ENCODE measurements around the gene ALPK1.

ALPK1 gene

GRCh38 chr4:112296949-112297880 is at the start of gene ALPK1:
Gene ALPK1, plus strand, starts transcription at chr4:112297369.
- peaks cover 5 to 17% (median 13%) of the 10 kb centered on the region in 5 donors for H3K4me1 ChIP-seq (ENCODE audit: control insufficient read depth in 5 of 5, insufficient read depth in 5 of 5, low read length in 5 of 5)
- H3K9me3 ChIP-seq (ENCODE audit: control insufficient read depth in 5 of 5, low read length in 5 of 5), result no peaks in the 10 kb centered on the region
- H3K4me3 ChIP-seq (ENCODE audit: low read depth in 1 of 5, low read length in 5 of 5), result peak within 1 kb of the TSS; percentile 29 to 74 (median 59)
- peak within 1 kb of the TSS; percentile 85 for H3K27ac ChIP-seq (ENCODE audit: low read depth, low read length)
- H3K36me3 ChIP-seq (ENCODE audit: control insufficient read depth in 5 of 5, insufficient read depth in 5 of 5, low read length in 5 of 5), result peaks cover 0 to 6% (median 2%) of the 10 kb centered on the region in 5 donors
- no peaks in the 10 kb centered on the region for H3K27me3 ChIP-seq (ENCODE audit: control insufficient read depth in 5 of 5, insufficient read depth in 4 of 5, low read length in 5 of 5)
- H3K9ac ChIP-seq (ENCODE audit: low read length in 5 of 5), result peak within 1 kb of the TSS; percentile 56 to 79 (median 70)

DNA sequence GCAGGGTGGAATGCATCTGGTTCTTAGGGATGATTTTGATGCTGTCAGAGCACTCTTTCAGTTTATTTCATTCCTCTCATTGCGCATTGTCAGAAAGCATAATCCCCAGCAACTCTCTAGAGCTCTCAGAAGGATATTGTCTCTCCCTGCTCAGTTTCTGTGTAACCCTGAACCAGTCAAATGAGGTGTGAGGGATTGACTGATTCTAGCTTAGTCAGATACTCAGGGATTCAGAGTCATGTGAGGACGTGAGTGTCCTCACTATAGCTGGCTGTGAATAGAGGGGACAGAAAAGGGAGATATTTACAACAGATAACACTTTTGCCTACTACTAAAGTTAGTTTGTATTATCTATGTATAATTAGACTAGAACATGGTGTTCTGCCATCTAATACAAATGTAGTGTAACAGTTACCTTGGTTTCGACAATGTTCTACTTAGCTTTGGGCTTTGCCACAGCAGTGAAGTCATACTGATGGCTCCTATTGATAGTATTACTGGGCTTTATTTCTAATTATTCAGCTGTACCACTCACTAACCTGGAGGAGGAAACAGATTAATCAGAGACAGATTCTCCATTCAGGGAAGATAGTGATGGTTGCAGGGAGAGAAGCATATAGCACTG is 46.0 kb upstream of the ALPK1 start:
- Histone ChIP-seq H3K4me1 (ENCODE audit: control insufficient read depth in 5 of 5, insufficient read depth in 5 of 5, low read length in 5 of 5) (no peaks in the 10 kb centered on the region), H3K9ac (ENCODE audit: low read length in 5 of 5) (no peak overlapping the region), H3K27me3 (ENCODE audit: control insufficient read depth in 5 of 5, insufficient read depth in 4 of 5, low read length in 5 of 5) (no peaks in the 10 kb centered on the region), H3K9me3 (ENCODE audit: control insufficient read depth in 5 of 5, low read length in 5 of 5) (no peaks in the 10 kb centered on the region), H3K36me3 (ENCODE audit: control insufficient read depth in 5 of 5, insufficient read depth in 5 of 5, low read length in 5 of 5) (peaks cover 0 to 7% (median 3%) of the 10 kb centered on the region in 5 donors), H3K4me3 (ENCODE audit: low read depth in 1 of 5, low read length in 5 of 5) (no peak overlapping the region), H3K27ac (ENCODE audit: low read depth, low read length) (no peak overlapping the region)

- Histone ChIP-seq H3K9me3 (ENCODE audit: control insufficient read depth in 5 of 5, low read length in 5 of 5) (no peaks in the 10 kb centered on the region), H3K36me3 (ENCODE audit: control insufficient read depth in 5 of 5, insufficient read depth in 5 of 5, low read length in 5 of 5) (peaks cover 3 to 7% (median 6%) of the 10 kb centered on the region in 5 donors)
Observed at GRCh38 chr4:112252234-112252633, 44.9 kb upstream of the ALPK1 start.

GRCh38 chr4:112253382-112254000 is 43.7 kb upstream of the ALPK1 start:
- H3K4me3 ChIP-seq (ENCODE audit: low read depth in 1 of 5, low read length in 5 of 5), result no peak overlapping the region
- H3K27ac ChIP-seq (ENCODE audit: low read depth, low read length), result no peak overlapping the region

More at GRCh38 chr4:112252234-112252633, 44.9 kb upstream of the ALPK1 start:
- Histone ChIP-seq H3K9ac (ENCODE audit: low read length in 5 of 5) (no peak overlapping the region), H3K4me3 (ENCODE audit: low read depth in 1 of 5, low read length in 5 of 5) (no peak overlapping the region), H3K27ac (ENCODE audit: low read depth, low read length) (no peak overlapping the region), H3K27me3 (ENCODE audit: control insufficient read depth in 5 of 5, insufficient read depth in 4 of 5, low read length in 5 of 5) (no peaks in the 10 kb centered on the region), H3K4me1 (ENCODE audit: control insufficient read depth in 5 of 5, insufficient read depth in 5 of 5, low read length in 5 of 5) (no peaks in the 10 kb centered on the region)

DNA sequence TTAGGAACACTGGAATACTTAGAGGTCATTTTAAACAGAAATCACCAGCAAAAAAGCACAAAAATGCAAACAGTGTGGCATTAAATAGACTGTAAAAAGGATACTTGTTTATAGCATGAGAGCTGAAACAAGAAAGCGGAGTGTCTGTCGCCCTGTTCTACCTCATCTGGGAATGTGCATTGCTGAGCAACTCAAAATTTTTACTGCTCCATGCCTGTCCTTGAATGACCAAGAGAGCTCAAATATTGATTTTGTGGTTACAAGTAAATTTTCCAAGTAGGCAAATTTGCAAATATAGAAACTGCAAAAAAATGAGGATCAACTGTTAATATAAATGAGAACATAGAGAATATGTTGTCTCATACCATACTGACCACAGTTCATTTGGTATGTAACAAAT is 40.1 kb upstream of the ALPK1 start:
- H3K27ac ChIP-seq (ENCODE audit: low read depth, low read length), result no peak overlapping the region
- H3K4me1 ChIP-seq (ENCODE audit: control insufficient read depth in 5 of 5, insufficient read depth in 5 of 5, low read length in 5 of 5), result no peaks in the 10 kb centered on the region
- H3K36me3 ChIP-seq (ENCODE audit: control insufficient read depth in 5 of 5, insufficient read depth in 5 of 5, low read length in 5 of 5), result peaks cover 5 to 19% (median 10%) of the 10 kb centered on the region in 5 donors
- H3K4me3 ChIP-seq (ENCODE audit: low read depth in 1 of 5, low read length in 5 of 5), result no peak overlapping the region
- no peaks in the 10 kb centered on the region for H3K9me3 ChIP-seq (ENCODE audit: control insufficient read depth in 5 of 5, low read length in 5 of 5)
- no peak overlapping the region for H3K9ac ChIP-seq (ENCODE audit: low read length in 5 of 5)
- H3K27me3 ChIP-seq (ENCODE audit: control insufficient read depth in 5 of 5, insufficient read depth in 4 of 5, low read length in 5 of 5), result no peaks in the 10 kb centered on the region

More at GRCh38 chr4:112253382-112254000, 43.7 kb upstream of the ALPK1 start:
- Histone ChIP-seq H3K36me3 (ENCODE audit: control insufficient read depth in 5 of 5, insufficient read depth in 5 of 5, low read length in 5 of 5) (peaks cover 3 to 7% (median 6%) of the 10 kb centered on the region in 5 donors), H3K27me3 (ENCODE audit: control insufficient read depth in 5 of 5, insufficient read depth in 4 of 5, low read length in 5 of 5) (no peaks in the 10 kb centered on the region), H3K4me1 (ENCODE audit: control insufficient read depth in 5 of 5, insufficient read depth in 5 of 5, low read length in 5 of 5) (no peaks in the 10 kb centered on the region), H3K9ac (ENCODE audit: low read length in 5 of 5) (no peak overlapping the region), H3K9me3 (ENCODE audit: control insufficient read depth in 5 of 5, low read length in 5 of 5) (no peaks in the 10 kb centered on the region)

DNA sequence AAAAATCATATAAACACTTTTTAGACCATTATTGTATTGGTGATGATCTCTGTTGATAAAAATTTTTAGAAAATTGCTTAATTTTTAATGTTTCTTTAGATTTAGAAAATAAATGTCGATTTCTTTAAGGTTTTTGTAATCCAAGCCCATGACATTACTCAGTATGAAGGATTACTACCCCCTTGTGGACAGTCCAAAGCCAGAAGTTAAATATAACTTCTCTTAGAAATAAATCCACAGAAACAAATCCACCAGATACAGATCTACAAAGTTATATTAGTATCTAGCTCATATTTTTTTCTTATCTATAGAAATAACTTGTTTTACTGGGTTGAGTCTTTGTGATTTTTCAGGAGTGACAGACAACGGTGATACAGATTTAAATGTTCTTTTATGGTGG is 30.3 kb upstream of the ALPK1 start:
- H3K27me3 ChIP-seq (ENCODE audit: control insufficient read depth in 5 of 5, insufficient read depth in 4 of 5, low read length in 5 of 5), result no peaks in the 10 kb centered on the region
- peaks cover 0 to 4% (median 0%) of the 10 kb centered on the region in 5 donors for H3K4me1 ChIP-seq (ENCODE audit: control insufficient read depth in 5 of 5, insufficient read depth in 5 of 5, low read length in 5 of 5)

DNA sequence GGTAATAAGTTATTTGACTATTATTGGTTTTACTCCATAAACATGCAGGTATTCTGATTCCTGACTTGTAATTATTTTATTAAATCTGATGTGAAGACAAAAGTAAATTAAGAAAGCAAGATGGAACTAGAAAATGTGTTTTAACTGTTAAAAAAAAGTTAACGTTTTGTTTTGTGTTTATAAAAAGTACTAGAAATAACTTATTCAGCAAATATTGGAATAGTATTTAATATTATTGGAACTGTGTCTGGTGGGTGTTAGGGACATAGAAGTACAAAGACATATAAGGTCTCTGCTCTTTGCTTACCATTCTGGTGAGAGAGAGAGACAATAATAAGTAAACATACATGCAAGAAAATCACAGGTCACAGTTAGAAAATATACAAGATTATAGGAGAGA is 27.1 kb upstream of the ALPK1 start:
- Histone ChIP-seq H3K4me1 (ENCODE audit: control insufficient read depth in 5 of 5, insufficient read depth in 5 of 5, low read length in 5 of 5) (no peaks in the 10 kb centered on the region), H3K9ac (ENCODE audit: low read length in 5 of 5) (no peak overlapping the region), H3K27ac (ENCODE audit: low read depth, low read length) (no peak overlapping the region), H3K4me3 (ENCODE audit: low read depth in 1 of 5, low read length in 5 of 5) (no peak overlapping the region), H3K36me3 (ENCODE audit: control insufficient read depth in 5 of 5, insufficient read depth in 5 of 5, low read length in 5 of 5) (peaks cover 0 to 10% (median 5%) of the 10 kb centered on the region in 5 donors), H3K9me3 (ENCODE audit: control insufficient read depth in 5 of 5, low read length in 5 of 5) (no peaks in the 10 kb centered on the region), H3K27me3 (ENCODE audit: control insufficient read depth in 5 of 5, insufficient read depth in 4 of 5, low read length in 5 of 5) (no peaks in the 10 kb centered on the region)

More for the DNA sequence above, 30.3 kb upstream of the ALPK1 start:
- no peak overlapping the region for H3K4me3 ChIP-seq (ENCODE audit: low read depth in 1 of 5, low read length in 5 of 5)
- no peak overlapping the region for H3K9ac ChIP-seq (ENCODE audit: low read length in 5 of 5)
- peaks cover 0 to 15% (median 9%) of the 10 kb centered on the region in 5 donors for H3K36me3 ChIP-seq (ENCODE audit: control insufficient read depth in 5 of 5, insufficient read depth in 5 of 5, low read length in 5 of 5)
- H3K27ac ChIP-seq (ENCODE audit: low read depth, low read length), result no peak overlapping the region
- no peaks in the 10 kb centered on the region for H3K9me3 ChIP-seq (ENCODE audit: control insufficient read depth in 5 of 5, low read length in 5 of 5)

DNA sequence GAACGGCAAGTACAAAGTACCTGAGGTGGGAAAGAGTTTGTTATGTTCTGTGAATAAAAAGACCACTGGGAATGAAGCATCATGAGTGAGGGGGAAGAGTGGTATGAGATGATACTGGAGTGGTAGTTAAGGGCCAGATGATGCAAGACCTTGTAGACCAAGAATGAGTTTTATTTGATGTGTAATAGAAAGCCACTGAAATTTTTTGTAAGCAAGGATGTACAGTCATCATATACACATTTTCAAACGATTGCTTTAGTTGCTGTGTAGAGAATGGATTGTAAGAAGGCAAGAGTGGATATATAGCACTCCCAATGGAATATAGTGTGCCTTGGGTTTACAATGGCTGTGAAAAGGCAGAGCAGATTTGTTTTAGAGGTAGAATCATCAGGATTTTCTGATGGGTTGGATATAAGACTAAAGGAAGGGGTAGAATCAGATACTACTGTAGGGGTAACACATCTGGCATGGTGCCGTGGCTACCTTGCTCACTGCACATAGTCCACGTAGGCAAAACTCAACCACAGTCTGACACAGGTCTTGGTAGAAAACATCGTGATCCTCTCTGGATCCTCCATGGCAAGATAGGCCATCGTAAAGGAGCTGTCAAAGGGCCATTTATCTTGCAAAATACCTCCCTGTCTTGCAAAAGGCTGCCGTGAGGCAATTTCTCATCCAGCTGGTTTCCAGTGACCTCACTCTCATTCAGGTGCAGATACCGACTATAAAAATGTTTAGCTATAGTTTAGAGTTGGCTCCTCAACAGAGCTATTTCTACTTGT is 26.3 kb upstream of the ALPK1 start:
- H3K4me1 ChIP-seq (ENCODE audit: control insufficient read depth in 5 of 5, insufficient read depth in 5 of 5, low read length in 5 of 5), result no peaks in the 10 kb centered on the region

GRCh38 chr4:112272292-112272691 is 24.9 kb upstream of the ALPK1 start:
- no peaks in the 10 kb centered on the region for H3K9me3 ChIP-seq (ENCODE audit: control insufficient read depth in 5 of 5, low read length in 5 of 5)
- no peaks in the 10 kb centered on the region for H3K4me1 ChIP-seq (ENCODE audit: control insufficient read depth in 5 of 5, insufficient read depth in 5 of 5, low read length in 5 of 5)
- H3K36me3 ChIP-seq (ENCODE audit: control insufficient read depth in 5 of 5, insufficient read depth in 5 of 5, low read length in 5 of 5), result peaks cover 0 to 8% (median 5%) of the 10 kb centered on the region in 5 donors
- H3K27me3 ChIP-seq (ENCODE audit: control insufficient read depth in 5 of 5, insufficient read depth in 4 of 5, low read length in 5 of 5), result no peaks in the 10 kb centered on the region
- H3K27ac ChIP-seq (ENCODE audit: low read depth, low read length), result no peak overlapping the region
- H3K4me3 ChIP-seq (ENCODE audit: low read depth in 1 of 5, low read length in 5 of 5), result no peak overlapping the region
- no peak overlapping the region for H3K9ac ChIP-seq (ENCODE audit: low read length in 5 of 5)

More for the DNA sequence above, 26.3 kb upstream of the ALPK1 start:
- H3K27me3 ChIP-seq (ENCODE audit: control insufficient read depth in 5 of 5, insufficient read depth in 4 of 5, low read length in 5 of 5), result no peaks in the 10 kb centered on the region
- no peak overlapping the region for H3K27ac ChIP-seq (ENCODE audit: low read depth, low read length)
- H3K36me3 ChIP-seq (ENCODE audit: control insufficient read depth in 5 of 5, insufficient read depth in 5 of 5, low read length in 5 of 5), result peaks cover 0 to 10% (median 5%) of the 10 kb centered on the region in 5 donors
- no peaks in the 10 kb centered on the region for H3K9me3 ChIP-seq (ENCODE audit: control insufficient read depth in 5 of 5, low read length in 5 of 5)
- no peak overlapping the region for H3K9ac ChIP-seq (ENCODE audit: low read length in 5 of 5)
- H3K4me3 ChIP-seq (ENCODE audit: low read depth in 1 of 5, low read length in 5 of 5), result no peak overlapping the region
